Lower lobe of right lung (tissue), 2 donors: ENCODE results near the gene KRT14. TPM values are rescaled to one million over a fixed set of nuclear protein-coding genes. Genes with fewer than 3 reads are reported as not detected.
A peak's percentile ranks its signal among the peaks of the same experiment; 100 is the strongest.

Experiments used
- ATAC-seq, 2 donors: fragments of 200-7000 bp; cut with Tn5 transposase; one replicate each; pipeline ENCODE4 v1.9.1; 2020 to 2022; ENCODE audit warnings: mild to moderate bottlenecking in 2 of 2, moderate library complexity in 2 of 2
- DNase-seq: peaks from one replicate; pipeline ENCODE4 v3.0.0-alpha.2; 2020
- H3K27ac ChIP-seq: fragments of 200-600 bp; one replicate; pipeline ENCODE4 v1.8.0; 2022
- H3K27me3 ChIP-seq: fragments of 200-600 bp; one replicate; pipeline ENCODE4 v1.8.0; 2022; ENCODE audit warnings: low read depth
- H3K36me3 ChIP-seq: fragments of 200-600 bp; one replicate; pipeline ENCODE4 v1.8.0; 2022; ENCODE audit warnings: mild to moderate bottlenecking
- H3K4me1 ChIP-seq: fragments of 200-600 bp; one replicate; pipeline ENCODE4 v1.8.0; 2022
- H3K4me3 ChIP-seq: fragments of 200-600 bp; one replicate; pipeline ENCODE4 v1.8.0; 2022; ENCODE audit warnings: mild to moderate bottlenecking
- H3K9me3 ChIP-seq: fragments of 200-600 bp; one replicate; pipeline ENCODE4 v1.8.0; 2022
- intact Hi-C: fragments of 100-400 bp; cut with DNase I; formaldehyde crosslinking; loops from one replicate; pipeline ENCODE4 v1.11.0; 2022
- total RNA-seq: library from RNA; stranded (reverse); fragmentation: NEBNext Ultra II Directional; extraction: Animal tissue kit (Norgen Biotek cat#: 25700); gene quantifications from one replicate; pipeline ENCODE4 v1.2.1, GENCODE V29; 2021
- TF ChIP-seq, protein P1 (sequence below): fragments of 200-600 bp; IDR thresholded peaks from one replicate; pipeline ENCODE4 v1.8.0; 2022; ENCODE audit warnings: antibody characterized with exemption, mild to moderate bottlenecking
- donor health status: DM: no; HTN: yes; CAD: no; lungs with severe emphysema.

Gene KRT14
- total RNA-seq, 1 donor from 2014 or later = not detected

DNA sequence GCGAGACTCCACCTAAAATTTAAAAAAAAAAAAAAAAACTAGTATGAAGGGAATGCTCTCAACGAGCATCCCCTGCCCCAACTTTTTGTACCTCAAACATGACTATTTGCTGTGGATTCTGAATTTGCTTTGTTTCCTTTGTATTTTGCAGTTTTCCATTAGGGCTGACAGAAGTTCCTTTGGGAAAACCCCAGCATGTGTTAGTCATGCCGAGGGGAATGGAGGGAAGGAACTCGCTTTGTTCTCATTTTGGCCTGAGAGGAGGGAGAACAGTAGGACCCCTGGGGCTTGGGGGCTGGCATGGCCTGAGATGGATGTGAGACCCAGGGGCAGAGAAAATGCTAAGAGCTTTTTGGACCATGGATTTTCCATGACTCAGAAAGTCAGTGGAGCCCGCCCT is 35.3 kb downstream of the KRT14 start:
- H3K4me1 ChIP-seq = peaks cover 21% of the 10 kb centered on the region
- DNase-seq = no peak
- TF ChIP-seq, protein P1, sequence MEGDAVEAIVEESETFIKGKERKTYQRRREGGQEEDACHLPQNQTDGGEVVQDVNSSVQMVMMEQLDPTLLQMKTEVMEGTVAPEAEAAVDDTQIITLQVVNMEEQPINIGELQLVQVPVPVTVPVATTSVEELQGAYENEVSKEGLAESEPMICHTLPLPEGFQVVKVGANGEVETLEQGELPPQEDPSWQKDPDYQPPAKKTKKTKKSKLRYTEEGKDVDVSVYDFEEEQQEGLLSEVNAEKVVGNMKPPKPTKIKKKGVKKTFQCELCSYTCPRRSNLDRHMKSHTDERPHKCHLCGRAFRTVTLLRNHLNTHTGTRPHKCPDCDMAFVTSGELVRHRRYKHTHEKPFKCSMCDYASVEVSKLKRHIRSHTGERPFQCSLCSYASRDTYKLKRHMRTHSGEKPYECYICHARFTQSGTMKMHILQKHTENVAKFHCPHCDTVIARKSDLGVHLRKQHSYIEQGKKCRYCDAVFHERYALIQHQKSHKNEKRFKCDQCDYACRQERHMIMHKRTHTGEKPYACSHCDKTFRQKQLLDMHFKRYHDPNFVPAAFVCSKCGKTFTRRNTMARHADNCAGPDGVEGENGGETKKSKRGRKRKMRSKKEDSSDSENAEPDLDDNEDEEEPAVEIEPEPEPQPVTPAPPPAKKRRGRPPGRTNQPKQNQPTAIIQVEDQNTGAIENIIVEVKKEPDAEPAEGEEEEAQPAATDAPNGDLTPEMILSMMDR = no peak
- no peaks in the 10 kb centered on the region for H3K9me3 ChIP-seq
- no peaks in the 10 kb centered on the region for H3K27me3 ChIP-seq
- H3K36me3 ChIP-seq = no peaks in the 10 kb centered on the region
- no peak for ATAC-seq
- no peak overlapping the region for H3K27ac ChIP-seq
- no peak overlapping the region for H3K4me3 ChIP-seq
- intact Hi-C loops = no loop called here

DNA sequence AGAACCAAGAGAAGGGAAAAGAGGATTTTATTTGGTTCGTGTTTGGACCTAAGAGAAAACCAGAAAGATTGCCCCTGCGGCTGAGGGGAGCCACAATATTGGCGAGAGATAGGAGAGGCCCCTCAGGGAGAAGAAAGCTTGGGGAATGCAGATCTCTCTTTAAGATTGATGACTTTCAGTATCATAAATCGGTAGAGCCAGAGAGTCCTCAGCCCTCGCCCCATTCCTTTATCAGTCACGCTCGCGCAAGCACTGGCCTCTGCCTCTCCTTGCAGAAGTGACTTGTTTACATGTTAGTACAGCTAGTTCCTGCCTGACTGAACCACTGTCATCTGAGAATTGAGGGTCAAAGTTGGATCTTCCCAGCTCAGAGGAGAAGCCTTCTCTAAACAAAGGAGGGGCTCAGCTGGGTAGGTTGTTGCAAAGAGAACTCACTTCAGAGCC is 37.1 kb downstream of the KRT14 start:
- H3K4me1 ChIP-seq = peaks cover 21% of the 10 kb centered on the region
- TF ChIP-seq, protein P1 = no peak
- no peak overlapping the region for H3K4me3 ChIP-seq
- no peaks in the 10 kb centered on the region for H3K36me3 ChIP-seq
- DNase-seq = no peak
- no peaks in the 10 kb centered on the region for H3K9me3 ChIP-seq
- H3K27me3 ChIP-seq = no peaks in the 10 kb centered on the region
- no peak overlapping the region for H3K27ac ChIP-seq
- intact Hi-C loops = no loop called here
- no peak for ATAC-seq

DNA sequence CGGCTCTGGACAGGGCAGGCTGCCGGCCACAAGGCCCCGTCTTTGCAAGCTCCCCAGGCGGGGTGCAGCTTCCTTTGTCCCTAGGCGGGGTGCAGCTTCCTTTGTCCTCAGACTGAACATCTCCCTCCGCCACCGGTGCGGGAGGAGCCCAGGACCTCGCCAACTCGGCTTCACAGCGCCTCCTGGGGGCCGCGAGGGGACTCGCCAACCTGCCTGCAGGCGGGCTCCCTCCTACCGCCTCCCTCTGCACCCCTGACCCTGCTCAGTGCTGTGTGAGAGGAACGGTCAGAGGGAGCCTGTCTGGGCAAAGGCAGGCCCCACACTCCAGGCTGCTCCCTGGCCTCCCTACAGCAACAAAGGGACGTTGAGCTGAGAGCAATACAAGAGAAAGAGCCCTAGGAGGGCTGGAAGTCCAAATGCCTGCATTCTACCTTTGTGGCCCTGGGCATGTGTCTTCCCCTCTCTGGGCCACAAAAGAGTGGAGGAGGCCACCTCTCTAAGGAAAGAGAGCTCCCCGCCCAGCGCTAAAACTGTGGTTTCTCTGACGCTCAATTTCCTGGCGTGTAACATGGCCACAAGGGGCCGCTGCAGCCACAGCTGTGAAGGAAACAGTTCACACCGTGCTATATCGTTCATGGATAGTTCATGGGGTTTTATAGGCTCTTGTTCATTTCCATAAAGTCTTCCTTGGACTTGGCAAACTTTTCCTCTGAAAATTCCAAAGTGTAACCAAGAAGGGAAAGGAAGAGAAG is 37.7 kb downstream of the KRT14 start:
- Histone ChIP-seq H3K9me3 (no peaks in the 10 kb centered on the region), H3K27me3 (no peaks in the 10 kb centered on the region), H3K4me3 (peak overlapping the region; percentile 32), H3K36me3 (no peaks in the 10 kb centered on the region), H3K4me1 (peaks cover 21% of the 10 kb centered on the region), H3K27ac (peak overlapping the region; percentile 74)
- intact Hi-C loops = no loop called here
- DNase-seq (peak; percentile 90), ATAC-seq (peak; percentile 96)
- TF ChIP-seq, protein P1 = peak; percentile 88

DNA sequence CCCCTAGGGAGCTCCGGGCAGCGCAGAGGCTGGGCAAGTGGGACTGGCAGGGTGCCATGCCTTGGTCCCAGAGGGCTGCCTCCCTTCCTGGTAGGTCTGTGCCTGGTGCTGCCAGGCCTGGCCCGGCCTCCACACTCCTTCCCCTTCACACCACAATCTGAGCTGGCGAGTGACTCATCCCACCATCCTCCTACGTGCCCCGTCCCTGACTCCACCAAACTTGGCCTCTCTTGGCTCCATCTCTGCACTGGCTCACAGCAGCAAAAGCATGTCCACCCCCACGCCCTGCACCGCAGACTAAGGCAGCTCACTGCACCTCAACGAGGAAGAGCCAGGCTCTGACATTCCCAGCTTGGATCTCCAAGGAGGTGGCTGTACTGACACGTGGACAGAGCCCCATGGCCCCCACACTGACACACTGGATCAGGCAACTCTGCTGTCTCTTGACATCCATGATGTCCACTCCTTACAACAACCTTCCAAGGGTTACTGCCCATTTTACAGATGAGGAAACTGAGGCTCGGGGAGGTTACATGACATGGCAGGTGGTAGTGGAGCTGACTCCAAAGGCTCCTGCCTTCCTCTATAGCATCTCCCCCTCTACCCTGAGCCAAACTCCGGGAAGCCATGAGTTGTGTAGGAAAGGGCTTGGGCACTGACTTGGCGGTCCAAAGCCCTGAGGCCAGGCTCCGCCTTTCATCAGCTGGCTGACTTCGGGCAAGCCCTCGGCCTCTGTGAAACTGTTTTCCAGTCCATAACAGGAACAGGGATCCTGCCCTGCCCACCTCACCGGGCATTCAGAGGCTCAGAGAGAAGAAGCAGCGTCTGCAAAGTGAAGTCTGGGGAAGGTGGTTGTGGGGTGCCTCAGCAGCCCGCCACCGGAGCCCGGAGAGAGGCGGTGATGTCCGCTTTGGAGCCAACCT is 38.5 kb downstream of the KRT14 start:
- H3K4me3 ChIP-seq = peak overlapping the region; percentile 32
- H3K9me3 ChIP-seq = no peaks in the 10 kb centered on the region
- H3K4me1 ChIP-seq = peaks cover 21% of the 10 kb centered on the region
- no peaks in the 10 kb centered on the region for H3K27me3 ChIP-seq
- intact Hi-C loops = no loop called here
- TF ChIP-seq, protein P1 = no peak
- DNase-seq (peak; percentile 67), ATAC-seq (peak; percentile 70 to 75)
- H3K27ac ChIP-seq = peak overlapping the region; percentile 74
- H3K36me3 ChIP-seq = no peaks in the 10 kb centered on the region

DNA sequence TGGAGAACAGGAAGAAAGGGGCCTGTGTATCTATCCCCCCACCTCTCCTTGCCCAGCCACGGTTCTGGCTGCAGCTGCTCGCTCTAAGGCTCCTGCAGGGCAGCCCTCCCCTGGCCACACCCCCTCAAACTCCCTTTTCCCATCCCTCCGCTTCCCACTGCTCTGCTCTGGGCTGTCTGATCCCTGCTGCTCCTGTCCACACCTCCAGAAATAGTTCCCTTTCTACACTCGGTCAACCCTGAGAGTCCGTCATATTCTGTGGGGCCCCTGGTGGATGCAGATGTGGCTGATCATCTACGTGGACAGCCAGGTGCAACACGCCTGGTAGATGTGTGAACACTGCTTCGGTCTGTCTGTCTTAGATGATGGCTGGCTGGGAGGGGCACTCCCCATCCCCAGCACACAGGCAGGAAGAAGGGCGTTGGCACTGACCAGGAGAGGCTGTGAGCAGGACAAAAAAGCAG is 39.3 kb downstream of the KRT14 start:
- ATAC-seq (no peak), DNase-seq (no peak)
- H3K27me3 ChIP-seq = no peaks in the 10 kb centered on the region
- TF ChIP-seq, protein P1 = no peak
- no peak overlapping the region for H3K4me3 ChIP-seq
- intact Hi-C loops = no loop called here
- peaks cover 21% of the 10 kb centered on the region for H3K4me1 ChIP-seq
- no peaks in the 10 kb centered on the region for H3K36me3 ChIP-seq
- H3K9me3 ChIP-seq = no peaks in the 10 kb centered on the region
- H3K27ac ChIP-seq = no peak overlapping the region
